ENCODE measurements around the gene FLOT2. TPM values are rescaled to one million over a fixed set of nuclear protein-coding genes. Genes with fewer than 3 reads are reported as not detected.

The FLOT2 gene
- total and polyA plus RNA-seq, 10 of the 15 experiments (the other 5 are each of a cell fraction or from before 2014, with no cell fraction given) = 56.8 to 302 (median 149) TPM

GRCh38 chr17:28902819-28903545 lies 5.4 kb upstream of the FLOT2 start, which contains the start of gene DHRS13 (continued):
- peak; percentile 90 for TF ChIP-seq HDGF (IDR thresholded peaks at IDR 0.05)
- TF ChIP-seq BRCA1 (IDR thresholded peaks at IDR 0.05; ENCODE audit: low read depth, low read length) = no peak
- TF ChIP-seq ASH2L (IDR thresholded peaks at IDR 0.05; ENCODE audit: borderline replicate concordance, low read depth) = no peak
- TF ChIP-seq KLF5 (IDR thresholded peaks at IDR 0.05; ENCODE audit: partially characterized antibody) = peak; percentile 80
- peak; percentile 91 for TF ChIP-seq TBL1XR1 (IDR thresholded peaks at IDR 0.05; ENCODE audit: low read depth, low read length)
- TF ChIP-seq MTA2 (IDR thresholded peaks at IDR 0.05; ENCODE audit: low read depth) = no peak
- no peak; the same call in 1 of the 2 replicates for TF ChIP-seq ZBED1 (IDR thresholded peaks at IDR 0.05; ENCODE audit: borderline replicate concordance)
- TF ChIP-seq CEBPZ (IDR thresholded peaks at IDR 0.05; ENCODE audit: low read depth, low read length) = no peak
- TF ChIP-seq POLR2AphosphoS5 (IDR thresholded peaks at IDR 0.05; ENCODE audit: low read length) = no peak
- TF ChIP-seq POLR2A (IDR thresholded peaks at IDR 0.05; ENCODE audit: low read depth, low read length) = peak; percentile 70
- no peak for TF ChIP-seq RAD51 (IDR thresholded peaks at IDR 0.05)
- no peak for TF ChIP-seq SKIL (IDR thresholded peaks at IDR 0.05; ENCODE audit: low read depth, poor library complexity, severe bottlenecking)
- TF ChIP-seq SREBF2 (IDR thresholded peaks at IDR 0.05; ENCODE audit: low read length) = no peak
- TF ChIP-seq MYC (IDR thresholded peaks at IDR 0.05; ENCODE audit: insufficient read depth, insufficient read length, insufficient replicate concordance, low read length, severe bottlenecking) = no peak
- TF ChIP-seq BCL3 (IDR thresholded peaks at IDR 0.05; ENCODE audit: borderline replicate concordance, insufficient read depth, low read depth, low read length, poor library complexity, severe bottlenecking) = peak; percentile 70
- no peak for TF ChIP-seq CHD1 (IDR thresholded peaks at IDR 0.05; ENCODE audit: low read depth, low read length)
- TF ChIP-seq FOXK2 (IDR thresholded peaks at IDR 0.05) = no peak
- TF ChIP-seq, protein P1, sequence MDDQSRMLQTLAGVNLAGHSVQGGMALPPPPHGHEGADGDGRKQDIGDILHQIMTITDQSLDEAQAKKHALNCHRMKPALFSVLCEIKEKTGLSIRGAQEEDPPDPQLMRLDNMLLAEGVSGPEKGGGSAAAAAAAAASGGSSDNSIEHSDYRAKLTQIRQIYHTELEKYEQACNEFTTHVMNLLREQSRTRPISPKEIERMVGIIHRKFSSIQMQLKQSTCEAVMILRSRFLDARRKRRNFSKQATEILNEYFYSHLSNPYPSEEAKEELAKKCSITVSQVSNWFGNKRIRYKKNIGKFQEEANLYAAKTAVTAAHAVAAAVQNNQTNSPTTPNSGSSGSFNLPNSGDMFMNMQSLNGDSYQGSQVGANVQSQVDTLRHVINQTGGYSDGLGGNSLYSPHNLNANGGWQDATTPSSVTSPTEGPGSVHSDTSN (IDR thresholded peaks at IDR 0.05; ENCODE audit: insufficient replicate concordance, low read depth, low read length) = no peak
- 0 out of 2 replicates have a peak, but pooled peaks have one; percentile 69 for TF ChIP-seq TCF12 (IDR thresholded peaks at IDR 0.05; ENCODE audit: low read depth, low read length)
- no peak for TF ChIP-seq ETV6 (conservative IDR thresholded peaks at IDR 0.05 in 1 of 2, IDR thresholded peaks at IDR 0.05 in 1 of 2; ENCODE audit: borderline replicate concordance in 1 of 2, low read depth in 1 of 2)
- TF ChIP-seq RFX5 (IDR thresholded peaks at IDR 0.05; ENCODE audit: low read depth, low read length) = peak; percentile 51; the same call in 1 of the 2 replicates
- TF ChIP-seq GATAD2B (conservative IDR thresholded peaks at IDR 0.05; ENCODE audit: low read depth) = peak; percentile 96
- no peak for TF ChIP-seq TAF1 (IDR thresholded peaks at IDR 0.05; ENCODE audit: borderline replicate concordance, low read depth, low read length)

Data from GM12878 (cell line).